ENCODE results near the gene RDH13. TPM values are rescaled to one million over a fixed set of nuclear protein-coding genes. Genes with fewer than 3 reads are reported as not detected.

Gene RDH13
- total and polyA plus RNA-seq, 2 experiments from 2014 or later: 28.0 to 36.5 TPM

DNA sequence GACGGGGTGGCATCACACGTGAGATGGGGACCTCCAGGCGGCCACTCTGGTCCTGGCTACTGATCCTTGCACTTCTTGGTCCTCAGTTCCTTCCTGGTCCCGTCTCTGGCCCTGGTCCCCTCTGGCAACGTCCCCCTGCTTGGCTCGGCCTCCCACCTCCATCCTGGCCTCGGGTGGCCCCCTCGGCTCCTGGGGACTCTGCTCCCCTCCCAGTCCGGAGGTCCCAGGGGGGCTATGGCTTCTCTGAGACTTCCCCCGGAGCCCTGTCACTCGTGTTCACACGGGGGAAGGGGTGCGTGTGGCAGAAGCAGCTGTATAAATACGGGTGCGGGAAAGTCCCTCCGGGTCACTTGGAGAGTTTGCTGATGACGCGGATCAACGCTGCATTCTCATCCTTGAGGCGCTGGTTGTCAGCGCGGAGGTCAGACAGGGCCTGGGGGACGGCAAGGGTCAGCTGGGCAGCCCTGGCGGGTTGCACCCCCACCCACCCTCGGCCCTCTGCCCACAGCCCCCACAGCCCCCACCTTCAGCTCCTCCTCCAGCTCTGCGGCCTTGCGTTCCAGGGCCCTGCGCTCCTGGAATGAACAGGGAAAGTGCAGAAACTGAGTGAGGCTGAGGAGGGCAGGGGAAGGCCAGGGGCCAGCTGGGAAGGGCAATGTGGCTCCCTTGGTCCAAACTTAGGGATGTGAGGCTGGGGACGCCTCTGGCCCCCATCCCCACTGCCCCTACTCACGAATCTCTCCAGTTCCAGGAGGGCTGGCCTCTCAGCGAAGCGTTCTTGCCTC is 28.4 kb upstream of the RDH13 start (continued):
- TF ChIP-seq JUNB (IDR thresholded peaks at IDR 0.05; ENCODE audit: unreplicated experiment) (no peak), ZNF331 (CRISPR knock-in tag; IDR thresholded peaks at IDR 0.05; ENCODE audit: low read depth) (no peak), NANOG (IDR thresholded peaks at IDR 0.05; ENCODE audit: borderline replicate concordance) (no peak)
- TF ChIP-seq, protein P1, sequence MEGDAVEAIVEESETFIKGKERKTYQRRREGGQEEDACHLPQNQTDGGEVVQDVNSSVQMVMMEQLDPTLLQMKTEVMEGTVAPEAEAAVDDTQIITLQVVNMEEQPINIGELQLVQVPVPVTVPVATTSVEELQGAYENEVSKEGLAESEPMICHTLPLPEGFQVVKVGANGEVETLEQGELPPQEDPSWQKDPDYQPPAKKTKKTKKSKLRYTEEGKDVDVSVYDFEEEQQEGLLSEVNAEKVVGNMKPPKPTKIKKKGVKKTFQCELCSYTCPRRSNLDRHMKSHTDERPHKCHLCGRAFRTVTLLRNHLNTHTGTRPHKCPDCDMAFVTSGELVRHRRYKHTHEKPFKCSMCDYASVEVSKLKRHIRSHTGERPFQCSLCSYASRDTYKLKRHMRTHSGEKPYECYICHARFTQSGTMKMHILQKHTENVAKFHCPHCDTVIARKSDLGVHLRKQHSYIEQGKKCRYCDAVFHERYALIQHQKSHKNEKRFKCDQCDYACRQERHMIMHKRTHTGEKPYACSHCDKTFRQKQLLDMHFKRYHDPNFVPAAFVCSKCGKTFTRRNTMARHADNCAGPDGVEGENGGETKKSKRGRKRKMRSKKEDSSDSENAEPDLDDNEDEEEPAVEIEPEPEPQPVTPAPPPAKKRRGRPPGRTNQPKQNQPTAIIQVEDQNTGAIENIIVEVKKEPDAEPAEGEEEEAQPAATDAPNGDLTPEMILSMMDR (conservative IDR thresholded peaks at IDR 0.05; ENCODE audit: low read depth in 2 of 2): no peak

DNA sequence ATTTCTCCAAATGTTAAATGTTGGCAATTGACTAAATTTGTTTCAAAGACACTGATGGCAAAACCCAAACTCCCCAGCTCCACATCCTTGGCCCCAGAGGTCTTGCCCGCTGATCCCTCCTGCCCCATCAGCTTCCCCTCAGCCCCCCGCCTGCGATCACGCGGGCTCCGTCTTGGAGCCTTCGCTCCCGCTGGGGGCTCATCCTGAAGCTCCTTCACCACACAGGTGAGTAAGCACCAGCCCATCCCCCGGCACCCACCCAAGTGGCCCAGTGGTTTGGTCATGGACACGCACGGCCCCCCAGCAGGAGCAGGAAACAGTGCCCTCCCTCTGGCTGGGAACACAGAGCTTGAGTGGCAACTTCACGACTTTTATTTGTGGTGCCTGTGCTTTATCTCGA is 27.6 kb upstream of the RDH13 start:
- Histone ChIP-seq H3K27me3 (ENCODE audit: insufficient read depth) (peaks cover 2% of the 10 kb centered on the region), H4K20me1 (replicated peaks; ENCODE audit: insufficient read depth) (peaks cover 11% of the 10 kb centered on the region), H3K36me3 (ENCODE audit: insufficient read depth) (no peaks in the 10 kb centered on the region), H3K27ac (ENCODE audit: low read depth) (no peak overlapping the region), H3F3A (replicated peaks; ENCODE audit: low read depth) (peaks cover 23% of the 10 kb centered on the region), H3K79me2 (replicated peaks; ENCODE audit: insufficient read depth) (no peaks in the 10 kb centered on the region), H3K4me3 (no peak overlapping the region), H3K4me2 (no peak overlapping the region), H3K4me1 (ENCODE audit: insufficient read depth) (peaks cover 26% of the 10 kb centered on the region), H2AFZ (no peak overlapping the region), H3K9me2 (ENCODE audit: insufficient read depth) (no peaks in the 10 kb centered on the region)
- Mint-ChIP-seq H3K4me1 (peaks cover 40% of the 10 kb centered on the region), H3K27me3 (ENCODE audit: insufficient read depth, low read depth, poor library complexity) (peaks cover 43% of the 10 kb centered on the region), H3K4me3 (no peak overlapping the region; the same call in 2 of the 3 replicates), H3K27ac (no peak overlapping the region), H3K36me3 (ENCODE audit: low read depth) (peaks cover 23% of the 10 kb centered on the region), H3K9me3 (no peaks in the 10 kb centered on the region; the same call in 2 of the 3 replicates)
- DNase-seq (ENCODE audit: low spot score) (no peak), ATAC-seq (no peak)
- TF ChIP-seq ZNF114 (CRISPR knock-in tag; IDR thresholded peaks at IDR 0.05): no peak

DNA sequence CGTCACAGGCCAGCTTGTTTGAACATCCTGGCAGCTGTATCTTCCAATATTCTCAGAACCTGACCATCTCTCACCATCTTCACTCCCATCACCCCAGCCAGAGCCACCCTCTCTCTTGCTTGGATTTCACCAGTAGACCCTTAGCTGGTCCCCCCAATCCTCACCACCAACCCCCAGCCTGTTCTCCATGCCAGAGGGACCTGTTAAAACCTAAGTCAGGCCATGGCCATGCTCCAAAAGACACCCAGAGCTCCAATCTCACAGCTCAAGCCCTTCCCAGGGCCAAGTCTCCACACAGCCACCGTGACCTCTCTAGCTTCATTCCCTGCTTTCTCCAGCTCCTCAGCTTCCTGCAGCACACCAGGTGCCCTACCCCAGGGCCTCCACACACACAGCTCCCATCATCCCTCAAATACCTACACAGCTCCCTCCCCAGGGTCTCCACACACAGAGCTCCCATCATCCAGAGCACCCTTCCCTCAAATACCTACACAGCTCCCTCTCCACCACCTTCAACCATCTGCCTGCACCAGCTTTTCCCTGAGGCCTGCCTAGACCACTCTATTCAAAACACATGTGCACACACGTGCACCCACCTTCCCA is 26.5 kb upstream of the RDH13 start:
- Histone ChIP-seq H3K4me3 (no peak overlapping the region), H3K4me2 (peak overlapping the region; percentile 48; the same call in 1 of the 2 replicates), H3K36me3 (ENCODE audit: insufficient read depth) (no peaks in the 10 kb centered on the region), H3K79me2 (replicated peaks; ENCODE audit: insufficient read depth) (no peaks in the 10 kb centered on the region), H3K4me1 (ENCODE audit: insufficient read depth) (peaks cover 22% of the 10 kb centered on the region), H3F3A (replicated peaks; ENCODE audit: low read depth) (peaks cover 23% of the 10 kb centered on the region), H2AFZ (no peak overlapping the region), H3K27me3 (ENCODE audit: insufficient read depth) (peaks cover 14% of the 10 kb centered on the region), H3K9me2 (ENCODE audit: insufficient read depth) (no peaks in the 10 kb centered on the region), H4K20me1 (replicated peaks; ENCODE audit: insufficient read depth) (peaks cover 14% of the 10 kb centered on the region), H3K27ac (ENCODE audit: low read depth) (no peak overlapping the region)
- DNase-seq (ENCODE audit: low spot score): no peak
- Mint-ChIP-seq H3K36me3 (ENCODE audit: low read depth) (peaks cover 21% of the 10 kb centered on the region), H3K4me1 (peaks cover 33% of the 10 kb centered on the region), H3K27me3 (ENCODE audit: insufficient read depth, low read depth, poor library complexity) (peaks cover 46% of the 10 kb centered on the region), H3K9me3 (no peaks in the 10 kb centered on the region; the same call in 2 of the 3 replicates), H3K4me3 (peak overlapping the region; percentile 0; the same call in 1 of the 3 replicates), H3K27ac (peak overlapping the region; percentile 66)
- TF ChIP-seq POLR2AphosphoS5 (IDR thresholded peaks at IDR 0.05; ENCODE audit: low read depth): 0 out of 2 replicates have a peak, but pooled peaks have one; percentile 7
- no peak for TF ChIP-seq EZH2 (IDR thresholded peaks at IDR 0.05; ENCODE audit: low read depth, unreplicated experiment)
- no peak for ATAC-seq
